HG03175 (cell line): ENCODE measurements around the gene SRRT.
"Not testable (repeated sequence)": the region's sequence is repeated elsewhere in the genome, so short reads cannot be mapped to it uniquely, and the experiment has no call there.

Experiments
- ATAC-seq: cut with Tn5 transposase; IDR thresholded peaks from one replicate; pipeline ENCODE4 v1.9.1; 2021; ENCODE audit warnings: mild to moderate bottlenecking, moderate library complexity; ENCODE audit not compliant: unreplicated experiment

Gene SRRT

DNA sequence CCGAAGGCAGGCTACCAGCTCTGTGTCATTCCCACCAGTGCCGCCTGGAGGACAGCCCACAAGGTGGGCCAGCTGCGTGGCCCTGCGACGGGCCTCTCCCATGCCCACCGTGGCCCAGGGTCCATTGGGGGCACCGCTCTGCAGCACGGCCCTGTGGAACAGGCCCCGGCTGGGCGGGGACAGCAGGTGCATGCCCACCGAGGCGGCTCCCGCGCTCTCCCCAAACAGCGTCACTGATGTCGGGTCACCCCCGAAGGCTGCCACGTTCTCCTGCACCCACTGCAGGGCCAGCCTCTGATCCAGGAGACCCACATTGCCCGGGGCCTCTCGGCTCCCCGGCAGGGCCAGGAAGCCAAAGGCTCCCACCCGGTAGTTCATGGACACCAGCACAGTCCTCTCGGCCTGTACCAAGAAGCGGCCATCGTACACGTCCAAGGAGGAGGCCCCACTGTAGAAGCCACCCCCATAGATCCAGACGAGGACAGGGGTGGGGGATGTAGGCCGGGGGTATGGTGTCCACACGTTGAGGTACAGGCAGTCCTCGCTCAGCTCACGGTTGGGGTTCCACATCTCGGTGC is 18.5 kb downstream of the SRRT start:
- ATAC-seq = no peak

DNA sequence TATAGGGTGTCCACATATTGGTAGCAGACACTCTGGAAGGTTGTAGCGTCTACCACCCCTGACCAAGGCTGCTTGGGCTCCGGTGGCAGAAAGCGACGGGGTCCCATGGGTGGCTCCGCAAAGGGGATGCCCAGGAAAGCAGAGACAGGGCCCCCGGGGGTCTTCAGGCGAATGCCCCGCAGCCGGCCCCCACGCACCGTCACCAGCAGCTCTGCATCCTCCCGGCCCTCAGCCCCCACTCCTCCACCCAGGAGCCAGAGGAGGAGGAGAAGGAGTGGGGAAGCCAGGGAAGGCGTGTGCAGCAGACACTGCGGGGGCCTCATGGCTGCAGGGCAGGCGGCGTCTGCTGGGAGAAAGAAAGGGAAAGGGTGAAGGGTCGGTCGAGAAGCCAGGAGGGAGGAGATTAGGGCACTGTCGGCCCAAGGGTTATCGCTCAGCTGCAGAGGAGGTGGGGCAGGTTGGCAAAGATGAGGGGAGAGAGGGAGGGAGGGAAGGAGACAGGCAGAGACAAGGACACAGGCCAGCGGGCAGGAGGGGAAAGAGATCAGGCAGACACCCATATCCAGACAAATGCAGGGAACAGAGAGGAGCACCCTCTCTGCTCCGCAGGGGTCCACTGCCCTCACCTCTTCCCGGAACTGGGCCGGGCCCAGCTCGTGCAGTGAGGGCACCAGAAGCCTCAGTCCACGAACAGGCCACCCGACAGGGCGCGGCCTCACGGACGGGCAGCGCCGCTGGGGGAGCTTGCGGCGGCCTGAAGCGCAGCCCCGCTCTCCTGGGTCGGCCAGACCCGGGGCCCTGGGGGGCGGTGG is 19.2 kb downstream of the SRRT start:
- no peak for ATAC-seq

DNA sequence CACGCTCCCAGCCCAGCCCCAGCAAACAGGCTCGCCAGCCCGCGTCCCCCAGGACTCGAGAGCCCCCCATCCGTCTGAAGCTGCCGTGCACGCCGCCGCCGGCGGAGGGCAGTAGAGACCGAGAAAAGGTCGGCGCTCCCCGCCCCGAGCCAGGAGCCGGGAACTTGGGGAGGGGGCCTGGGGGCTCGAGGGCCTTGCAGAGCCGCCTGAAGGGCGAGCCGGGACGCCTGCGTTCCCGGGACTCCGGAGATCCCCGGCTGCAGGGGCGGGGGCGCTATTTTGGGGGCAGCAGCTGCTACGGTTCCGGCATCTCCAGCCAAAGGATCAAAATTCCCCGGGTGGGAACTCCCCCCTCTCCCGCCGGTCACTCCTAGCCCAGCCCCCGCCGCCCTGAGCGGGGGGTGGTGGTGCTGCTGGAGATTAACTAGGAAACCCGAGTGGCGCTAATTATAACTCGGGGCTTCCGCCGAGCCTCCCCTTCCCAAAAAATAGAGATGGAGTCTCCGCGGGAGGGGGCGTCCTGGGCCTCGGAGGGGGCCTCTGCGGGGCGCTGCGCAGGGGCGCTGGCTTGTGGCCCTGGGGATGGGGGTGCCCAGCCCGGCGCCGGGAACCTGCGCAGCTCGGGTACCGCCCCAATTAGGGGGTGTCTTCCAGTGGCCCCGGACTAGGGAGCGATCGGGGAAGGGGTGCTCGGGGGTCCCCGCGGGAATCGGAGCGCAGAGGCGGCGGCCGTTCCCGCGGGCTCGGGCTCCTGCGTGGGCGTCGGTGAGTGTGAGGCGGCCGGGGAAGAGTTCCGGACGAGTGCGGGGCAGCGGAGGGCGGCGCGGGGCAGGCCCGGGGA is 20.2 kb downstream of the SRRT start:
- no peak for ATAC-seq

DNA sequence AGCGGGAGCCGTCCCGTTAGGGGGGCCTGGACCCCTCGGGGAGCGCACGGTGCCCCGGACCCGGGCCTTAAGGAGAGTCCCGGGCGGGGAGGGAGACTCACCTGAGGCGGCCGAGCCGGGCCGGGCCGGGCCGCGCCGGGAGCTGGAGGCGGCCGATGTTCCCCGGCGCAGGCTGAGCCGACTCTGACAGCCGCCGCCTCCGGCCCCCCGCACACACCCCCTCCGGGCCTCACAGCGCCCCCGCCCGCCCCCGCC is 20.7 kb downstream of the SRRT start, which contains the start of gene ACHE:
TSS of gene ACHE (minus strand) at position 188 of the 255 bp plus-strand sequence. CDS start 1,656 bp downstream, outside the sequence.
- ATAC-seq = no peak

DNA sequence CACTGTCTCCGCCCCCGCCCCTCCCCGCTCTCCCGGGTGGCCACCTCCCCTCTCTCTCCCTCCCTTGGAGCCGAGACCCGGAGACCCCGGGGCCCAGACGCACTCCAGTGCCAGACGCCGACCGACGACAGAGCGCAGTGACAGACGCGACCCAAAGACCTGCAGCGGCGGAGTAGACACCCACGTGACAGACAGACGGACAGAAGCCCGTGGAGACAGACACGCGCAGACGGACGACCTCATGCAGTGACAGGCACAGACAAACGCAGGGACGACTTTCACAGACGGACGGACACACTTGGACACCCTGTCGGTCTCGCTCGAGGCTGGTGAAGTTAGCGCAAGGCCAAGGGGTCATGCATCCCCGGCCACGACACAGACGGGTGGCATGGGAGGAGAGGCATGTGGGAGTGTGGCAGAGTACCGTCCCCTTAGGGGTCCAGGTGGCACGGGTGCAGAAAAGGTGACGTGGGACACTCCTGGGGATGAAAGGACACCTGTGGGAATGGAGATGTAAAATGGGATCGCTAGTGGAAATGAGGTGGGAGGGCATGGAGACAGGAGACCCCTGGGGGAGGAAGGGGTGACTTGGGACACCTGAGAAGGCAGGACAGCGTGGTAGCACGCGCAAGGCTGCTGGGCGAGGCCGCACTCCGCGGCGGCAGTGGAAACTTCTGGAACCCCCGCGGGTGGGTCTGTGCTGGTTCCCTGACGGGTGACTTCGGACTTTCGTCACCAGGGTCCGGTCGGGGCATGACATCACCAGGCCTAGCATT is 21.2 kb downstream of the SRRT start:
- ATAC-seq = no peak

DNA sequence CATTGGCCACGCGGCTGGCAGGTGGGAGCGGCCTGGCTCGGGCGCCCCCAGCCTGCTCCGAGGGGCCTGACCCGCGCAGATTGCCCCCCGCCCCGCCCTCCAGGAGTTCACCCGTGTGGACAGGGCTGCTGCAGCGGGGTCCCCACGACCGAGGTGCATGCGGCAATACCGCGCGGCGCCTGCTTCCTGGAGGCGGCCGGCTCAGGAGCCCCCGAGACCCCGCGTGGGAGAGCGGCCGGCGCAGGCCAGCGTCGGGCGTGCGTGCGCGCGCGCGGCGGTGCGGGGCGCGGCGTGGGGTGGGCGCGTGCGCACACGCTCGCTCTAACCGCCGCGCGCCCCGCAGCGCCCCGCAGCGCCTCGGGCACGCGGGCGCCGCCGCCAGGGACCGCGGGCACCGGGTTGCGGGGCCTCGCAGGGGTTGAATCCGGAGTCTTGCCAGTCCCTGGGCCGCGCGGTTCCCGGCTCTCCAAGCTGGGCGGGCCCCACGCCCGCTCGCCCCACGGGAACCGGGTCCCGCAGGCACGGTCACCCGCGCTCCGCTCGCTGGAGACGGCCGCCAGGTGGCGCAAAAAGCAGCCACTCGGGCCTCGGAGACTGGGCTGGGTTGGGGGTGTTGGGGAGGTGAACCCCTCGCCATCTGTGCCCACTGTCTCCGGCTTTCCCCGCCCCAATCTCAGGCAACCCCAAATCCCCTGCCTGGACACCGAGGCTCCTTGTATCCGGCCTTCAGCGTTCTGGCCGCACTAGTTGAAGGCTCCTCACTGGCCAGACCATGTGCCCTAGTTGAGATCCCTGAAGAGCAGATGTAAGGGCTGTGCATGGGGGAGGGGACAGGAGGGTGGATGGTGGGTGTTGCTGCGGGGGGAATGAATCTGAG is 22.1 kb downstream of the SRRT start:
- ATAC-seq = no peak

DNA sequence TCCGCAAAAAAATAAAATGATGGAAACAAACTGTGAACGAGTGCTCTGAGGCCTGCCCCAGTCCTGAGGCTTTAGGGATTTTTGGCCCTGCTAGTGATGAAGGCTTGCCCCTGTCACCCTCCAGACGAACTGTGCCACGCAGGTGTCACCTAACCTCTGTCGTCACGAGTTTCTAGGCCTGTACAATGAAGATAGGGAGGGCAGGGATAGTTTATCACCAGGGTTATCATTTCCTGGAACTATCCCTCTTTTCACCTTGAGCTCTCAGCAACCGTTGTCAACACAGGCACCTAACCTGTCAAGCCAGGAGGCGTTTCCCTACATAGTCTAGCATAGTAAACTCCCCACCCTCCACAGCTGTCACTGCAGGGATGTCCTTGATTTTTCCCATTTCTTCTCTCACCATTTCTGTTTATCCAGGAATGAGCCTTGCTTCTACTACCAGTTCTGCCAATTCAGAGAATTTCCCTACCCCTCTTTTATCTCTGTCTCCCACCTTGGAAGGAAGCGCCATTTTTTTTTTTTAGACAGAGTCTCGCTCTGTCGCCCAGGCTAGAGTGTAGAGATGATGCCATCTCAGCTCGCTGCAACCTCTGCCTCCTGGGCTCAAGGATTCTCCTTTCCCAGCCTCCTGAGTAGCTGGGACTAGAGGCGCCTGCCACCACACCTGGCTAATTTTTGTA is 23.0 kb downstream of the SRRT start:
- no peak for ATAC-seq

DNA sequence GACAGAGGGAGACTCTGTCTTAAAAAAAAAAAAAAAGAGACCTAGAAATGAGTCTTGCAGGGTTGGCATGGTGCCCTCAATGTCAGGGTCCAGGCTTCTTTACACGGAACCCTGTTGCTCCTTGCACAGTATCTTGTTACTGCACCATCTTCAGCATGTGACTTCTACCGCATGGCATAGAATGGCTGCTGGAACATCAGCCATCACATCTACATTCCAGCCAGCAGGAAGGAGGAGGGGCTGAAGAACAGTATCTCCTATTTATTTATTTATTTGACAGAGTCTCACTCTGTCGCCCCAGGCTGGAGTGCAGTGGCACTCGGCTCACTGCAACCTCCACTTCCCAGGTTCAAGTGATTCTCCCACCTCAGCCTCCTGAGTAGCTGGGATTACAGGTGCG is 24.5 kb downstream of the SRRT start:
- ATAC-seq = no peak

DNA sequence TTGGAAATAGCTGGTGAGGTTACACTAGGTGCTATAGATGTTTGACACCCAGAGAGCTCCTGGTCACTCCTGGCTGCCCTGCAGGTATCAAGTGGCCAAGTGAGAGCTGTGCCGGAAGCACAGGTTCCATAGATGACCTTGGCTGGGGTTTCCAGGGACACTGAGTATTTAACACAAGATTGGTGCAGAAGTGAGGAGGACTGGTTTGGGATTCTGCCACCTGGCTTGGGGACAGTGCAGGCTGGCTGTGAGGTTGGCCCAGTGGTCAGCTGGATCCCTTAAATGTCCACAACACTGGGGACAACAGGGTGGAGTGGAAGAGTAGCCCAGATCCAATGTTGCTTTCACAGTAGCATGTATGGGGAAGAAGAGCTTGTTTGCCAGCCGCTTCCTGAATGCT is 26.1 kb downstream of the SRRT start:
- ATAC-seq = no peak

DNA sequence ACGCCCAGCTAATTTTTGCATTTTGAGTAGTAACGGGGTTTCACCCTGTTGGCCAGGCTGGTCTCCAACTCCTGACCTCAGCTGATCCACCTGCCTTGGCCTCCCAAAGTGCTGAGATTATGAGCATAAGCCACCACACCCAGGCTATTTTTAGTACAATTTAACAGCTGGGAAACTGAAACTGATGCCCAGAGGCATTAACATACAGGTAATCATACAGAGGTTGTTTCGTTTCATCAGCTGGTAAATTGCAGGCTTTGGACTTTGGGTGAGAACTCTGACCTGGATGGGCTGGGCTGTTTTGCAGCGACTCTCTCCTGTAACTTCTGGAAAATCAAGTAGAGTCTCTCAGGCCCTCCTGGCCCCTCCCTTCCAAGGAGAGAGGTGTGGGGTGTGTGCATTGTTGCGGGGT is 27.0 kb downstream of the SRRT start:
- ATAC-seq = no peak

DNA sequence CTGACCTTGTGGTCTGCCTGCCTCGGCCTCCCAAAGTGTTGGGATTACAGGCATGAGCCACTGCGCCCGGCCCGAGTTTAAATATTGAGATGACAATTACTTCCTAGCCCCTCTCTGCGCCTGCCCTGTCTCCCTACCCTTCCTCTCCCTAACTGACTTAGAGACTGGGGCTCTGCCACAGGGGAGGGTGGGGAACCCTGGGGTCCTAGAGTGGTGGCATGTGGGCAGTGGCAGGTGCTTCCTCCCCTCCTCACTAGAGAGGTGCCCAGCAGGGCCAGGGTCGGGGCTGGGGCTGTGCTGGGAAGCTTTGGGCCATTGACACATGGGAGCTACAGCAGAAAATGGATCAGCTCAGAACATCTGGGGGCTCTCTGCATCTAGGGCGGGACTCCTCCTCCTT is 27.7 kb downstream of the SRRT start:
- ATAC-seq = no peak

DNA sequence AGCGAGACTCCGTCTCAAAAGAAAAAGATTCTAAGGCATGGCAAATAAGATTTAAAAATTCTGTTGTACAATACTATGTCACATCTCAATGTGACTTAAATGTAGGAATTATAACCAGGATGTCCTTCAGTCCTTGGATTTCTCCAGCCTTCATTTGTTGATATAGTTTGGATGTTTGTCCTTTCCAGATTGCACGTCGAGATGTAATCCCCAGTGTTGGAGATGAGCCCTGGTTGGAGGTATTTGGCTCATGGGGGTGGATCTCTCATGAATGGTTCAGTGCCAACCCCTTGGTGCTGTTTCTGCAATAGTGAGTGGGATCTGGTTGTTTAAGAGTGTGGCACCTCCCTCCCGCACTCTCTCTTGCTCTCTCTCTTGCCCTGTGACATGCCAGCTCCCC is 33.6 kb downstream of the SRRT start:
- no peak for ATAC-seq

DNA sequence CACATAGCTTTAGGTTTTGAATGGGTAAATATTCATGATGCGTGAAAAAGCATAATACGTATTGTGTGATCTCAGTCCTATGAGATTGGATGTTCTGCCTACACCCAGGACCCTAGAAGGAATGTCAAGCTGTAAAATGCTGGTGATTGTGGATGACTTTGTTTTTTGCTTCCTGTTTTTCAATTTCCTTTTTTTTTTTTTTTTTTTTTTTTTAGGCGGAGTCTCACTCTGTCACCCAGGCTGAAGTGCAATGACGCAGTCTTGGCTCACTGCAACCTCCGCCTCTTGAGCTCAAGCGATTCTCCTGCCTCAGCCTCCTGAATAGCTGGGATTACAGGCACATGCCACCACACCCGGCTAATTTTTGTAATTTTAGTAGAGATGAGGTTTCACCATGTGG is 35.5 kb downstream of the SRRT start:
- ATAC-seq = not testable (repeated sequence)

DNA sequence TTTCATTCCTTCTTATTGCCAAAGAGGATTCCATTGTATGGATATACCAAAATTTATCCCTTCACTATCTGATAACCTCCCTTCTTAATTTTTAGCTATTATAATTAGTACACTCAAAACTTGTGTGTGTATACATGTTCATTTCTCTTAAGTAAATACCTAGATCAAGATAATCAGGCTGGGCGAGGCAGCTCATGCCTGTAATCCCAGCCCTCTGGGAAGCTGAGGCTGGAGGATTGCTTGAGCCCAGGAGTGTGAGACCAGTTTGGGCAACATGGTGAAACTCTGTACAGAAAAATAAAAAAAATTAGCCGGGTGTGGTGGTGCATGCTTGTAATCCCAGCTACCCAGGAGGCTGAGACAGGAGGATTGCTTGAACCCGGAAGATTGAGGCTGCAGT is 36.6 kb downstream of the SRRT start:
- ATAC-seq = no peak

DNA sequence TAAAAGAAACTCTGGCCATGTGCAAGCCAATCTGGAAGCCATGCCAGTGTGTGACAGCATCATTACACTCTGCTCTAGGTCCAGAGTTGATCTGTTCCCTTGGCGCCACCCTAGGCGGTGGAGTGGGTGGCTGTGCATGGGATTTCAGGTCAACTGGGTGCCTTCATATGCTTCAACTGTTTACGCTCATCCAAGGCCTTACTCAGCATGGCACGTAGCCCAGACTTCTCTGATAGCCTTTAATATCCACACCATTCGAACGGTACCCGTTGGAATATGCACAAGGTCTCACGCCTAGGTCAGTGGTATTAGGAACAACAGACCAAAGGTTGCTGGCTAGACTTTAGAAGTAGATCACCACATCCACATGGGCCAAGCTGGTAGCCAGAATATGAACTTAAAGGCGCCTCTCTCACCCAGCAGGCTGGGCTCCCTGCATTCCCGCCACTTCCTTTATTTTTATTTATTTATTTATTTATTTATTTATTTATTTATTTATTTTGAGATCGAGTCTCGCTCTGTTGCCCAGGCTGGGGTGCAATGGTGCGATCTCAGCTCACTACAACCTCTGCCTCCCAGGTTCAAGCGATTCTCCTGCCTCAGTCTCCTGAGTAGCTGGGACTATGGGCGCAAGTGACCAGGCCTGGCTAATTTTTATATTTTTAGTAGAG is 39.4 kb downstream of the SRRT start:
- ATAC-seq = no peak

DNA sequence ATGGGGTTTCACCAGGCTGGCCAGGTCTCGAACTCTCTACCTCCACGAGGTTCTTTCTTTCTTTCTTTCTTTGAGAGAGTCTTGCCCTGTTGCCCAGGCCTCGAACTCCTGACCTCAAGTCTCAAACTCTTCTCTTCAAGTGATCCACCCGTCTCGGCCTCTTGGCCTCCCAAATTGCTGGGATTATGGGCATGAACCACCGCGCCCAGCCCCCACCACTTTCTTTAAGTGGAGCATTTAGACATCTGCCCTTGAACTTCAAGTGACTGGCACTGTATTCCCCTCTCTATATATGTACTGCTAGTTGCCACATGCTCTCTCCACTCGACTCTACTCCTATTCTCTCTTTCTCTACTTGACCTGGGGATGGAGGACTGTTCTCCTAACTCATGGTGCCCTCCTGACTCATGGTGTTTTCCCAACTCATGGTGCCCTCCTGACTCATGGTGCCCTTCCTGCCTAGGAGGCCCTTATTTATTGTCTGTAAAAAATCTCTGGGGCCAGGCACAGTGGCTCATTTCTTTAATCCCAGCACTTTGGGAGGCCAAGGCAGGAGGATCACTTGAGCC is 40.1 kb downstream of the SRRT start:
- no peak for ATAC-seq

DNA sequence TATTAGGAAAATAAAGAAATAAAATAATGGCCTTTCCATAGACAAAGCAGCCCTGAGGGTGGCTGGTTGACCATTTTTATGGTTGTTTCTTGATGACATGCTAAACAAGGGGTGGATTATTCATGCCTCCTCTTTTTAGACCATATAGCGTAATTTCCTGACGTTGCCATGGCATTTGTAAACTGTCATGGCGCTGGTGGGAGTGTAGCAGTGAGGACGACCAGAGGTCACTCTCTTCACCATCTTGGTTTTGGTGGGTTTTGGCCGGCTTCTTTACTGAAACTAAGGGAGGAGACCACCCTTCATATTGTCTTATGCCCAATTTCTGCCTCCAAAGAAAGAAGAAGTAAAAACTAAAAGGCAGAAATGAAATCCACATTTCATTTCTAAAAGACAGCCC is 44.4 kb downstream of the SRRT start:
- not testable (repeated sequence) for ATAC-seq

DNA sequence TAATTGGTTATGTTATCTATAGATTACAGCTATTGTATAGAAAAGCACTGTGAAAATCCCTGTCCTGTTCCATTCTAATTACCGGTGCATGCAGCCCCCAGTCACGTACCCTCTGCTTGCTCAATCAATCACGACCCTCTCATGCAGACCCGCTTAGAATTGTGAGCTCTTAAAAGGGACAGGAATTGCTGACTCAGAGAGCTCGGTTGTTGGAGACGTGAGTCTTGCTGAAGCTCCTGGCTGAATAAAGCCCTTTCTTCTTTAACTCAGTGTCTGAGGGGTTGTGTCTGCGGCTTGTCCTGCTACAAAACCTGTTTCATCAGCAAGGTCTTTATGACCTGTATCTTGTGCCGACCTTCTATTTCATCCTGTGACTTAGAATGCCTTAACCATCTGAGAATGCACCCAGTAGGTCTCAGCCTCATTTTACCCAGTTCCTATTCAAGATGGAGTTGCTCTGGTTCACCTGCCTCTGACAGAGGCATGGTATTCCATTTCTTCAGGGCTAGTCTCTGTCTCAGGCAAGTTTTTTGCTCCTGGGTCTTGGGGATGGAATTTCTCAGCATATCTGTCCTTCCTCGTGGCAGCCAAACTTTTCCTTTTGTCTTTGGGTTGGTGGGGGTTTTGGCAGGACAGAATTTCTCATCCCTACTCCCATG is 45.0 kb downstream of the SRRT start:
- not testable (repeated sequence) for ATAC-seq
